ENCODE measurements around the gene COL5A1.

Gene COL5A1

GRCh38 chr9:134724912-134725604, 83.5 kb downstream of the COL5A1 start:
- Histone ChIP-seq H3K36me3 (ENCODE audit: insufficient read depth, low read length) (peaks cover 67% of the 10 kb centered on the region), H3K4me3 (ENCODE audit: low read length) (no peak overlapping the region), H3K9ac (ENCODE audit: low read depth, low read length) (no peak overlapping the region), H3K27me3 (ENCODE audit: control insufficient read depth, insufficient read depth, low read length) (no peaks in the 10 kb centered on the region), H3K4me2 (ENCODE audit: low read length) (no peak overlapping the region), H3K9me3 (replicated peaks; ENCODE audit: low read length) (no peaks in the 10 kb centered on the region), H3K4me1 (ENCODE audit: control insufficient read depth, insufficient read depth, low read length) (peaks cover 45% of the 10 kb centered on the region)

- peaks cover 67% of the 10 kb centered on the region for H3K36me3 ChIP-seq (ENCODE audit: insufficient read depth, low read length)
- H3K9me3 ChIP-seq (replicated peaks; ENCODE audit: low read length), result no peaks in the 10 kb centered on the region
Measured at GRCh38 chr9:134725605-134725940, 84.0 kb downstream of the COL5A1 start.

DNA sequence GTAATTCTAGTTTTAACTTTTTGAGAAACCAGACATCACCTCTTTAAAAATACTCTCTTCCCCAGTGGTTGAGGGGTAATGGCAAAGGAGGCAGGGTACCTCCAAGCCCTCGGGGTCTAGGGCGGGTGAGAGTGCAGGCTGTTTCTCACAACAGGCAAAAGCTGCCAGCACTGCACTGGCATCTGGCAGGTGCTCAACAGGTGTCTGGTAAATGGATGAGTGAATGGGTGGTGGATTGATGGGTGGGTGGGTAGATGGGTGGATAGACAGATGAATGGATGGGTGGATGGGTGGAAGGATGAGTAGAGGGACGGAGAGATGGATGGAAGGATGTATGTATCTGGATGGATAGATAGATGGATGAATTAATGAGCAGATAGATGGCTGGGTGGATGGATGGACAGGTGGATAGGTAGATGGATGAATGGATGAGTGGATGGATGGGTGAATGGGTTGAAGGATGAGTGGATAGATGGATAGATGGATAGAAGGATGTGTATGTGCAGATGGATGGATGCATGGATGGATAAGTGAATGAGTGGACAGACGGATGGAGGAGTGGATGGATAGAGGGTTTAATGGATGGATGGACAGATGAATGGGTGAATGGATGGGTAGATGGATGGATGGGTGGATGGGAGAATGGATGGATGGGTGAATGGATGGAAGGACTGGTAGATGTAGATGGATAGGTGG, 84.6 kb downstream of the COL5A1 start:
- H3K27me3 ChIP-seq (ENCODE audit: control insufficient read depth, insufficient read depth, low read length), result no peaks in the 10 kb centered on the region
- no peak overlapping the region for H3K4me2 ChIP-seq (ENCODE audit: low read length)
- peaks cover 71% of the 10 kb centered on the region for H3K36me3 ChIP-seq (ENCODE audit: insufficient read depth, low read length)
- H3K9me3 ChIP-seq (replicated peaks; ENCODE audit: low read length), result no peaks in the 10 kb centered on the region
- H3K9ac ChIP-seq (ENCODE audit: low read depth, low read length), result no peak overlapping the region
- H3K4me1 ChIP-seq (ENCODE audit: control insufficient read depth, insufficient read depth, low read length), result peaks cover 53% of the 10 kb centered on the region
- H3K4me3 ChIP-seq (ENCODE audit: low read length), result no peak overlapping the region

More at GRCh38 chr9:134725605-134725940, 84.0 kb downstream of the COL5A1 start:
- Histone ChIP-seq H3K4me1 (ENCODE audit: control insufficient read depth, insufficient read depth, low read length) (peaks cover 50% of the 10 kb centered on the region), H3K27me3 (ENCODE audit: control insufficient read depth, insufficient read depth, low read length) (no peaks in the 10 kb centered on the region), H3K9ac (ENCODE audit: low read depth, low read length) (no peak overlapping the region), H3K4me3 (ENCODE audit: low read length) (no peak overlapping the region), H3K4me2 (ENCODE audit: low read length) (no peak overlapping the region)

DNA sequence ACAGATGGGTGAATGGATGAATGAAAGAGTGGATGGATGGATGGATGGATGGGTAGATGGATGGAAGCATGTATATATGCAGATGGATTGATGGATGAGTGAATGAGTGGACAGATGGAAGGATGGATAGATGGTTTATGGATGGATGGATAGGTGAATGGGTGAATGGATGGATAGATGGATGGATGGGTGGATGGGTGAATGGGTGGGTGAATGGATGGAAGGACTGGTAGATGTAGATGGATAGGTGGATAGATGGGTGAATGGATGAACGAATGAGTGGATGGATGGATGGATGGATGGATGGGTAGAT, 85.1 kb downstream of the COL5A1 start:
- Histone ChIP-seq H3K4me3 (ENCODE audit: low read length) (no peak overlapping the region), H3K4me2 (ENCODE audit: low read length) (no peak overlapping the region), H3K27me3 (ENCODE audit: control insufficient read depth, insufficient read depth, low read length) (no peaks in the 10 kb centered on the region), H3K4me1 (ENCODE audit: control insufficient read depth, insufficient read depth, low read length) (peaks cover 49% of the 10 kb centered on the region), H3K9me3 (replicated peaks; ENCODE audit: low read length) (no peaks in the 10 kb centered on the region), H3K36me3 (ENCODE audit: insufficient read depth, low read length) (peaks cover 73% of the 10 kb centered on the region), H3K9ac (ENCODE audit: low read depth, low read length) (no peak overlapping the region)

DNA sequence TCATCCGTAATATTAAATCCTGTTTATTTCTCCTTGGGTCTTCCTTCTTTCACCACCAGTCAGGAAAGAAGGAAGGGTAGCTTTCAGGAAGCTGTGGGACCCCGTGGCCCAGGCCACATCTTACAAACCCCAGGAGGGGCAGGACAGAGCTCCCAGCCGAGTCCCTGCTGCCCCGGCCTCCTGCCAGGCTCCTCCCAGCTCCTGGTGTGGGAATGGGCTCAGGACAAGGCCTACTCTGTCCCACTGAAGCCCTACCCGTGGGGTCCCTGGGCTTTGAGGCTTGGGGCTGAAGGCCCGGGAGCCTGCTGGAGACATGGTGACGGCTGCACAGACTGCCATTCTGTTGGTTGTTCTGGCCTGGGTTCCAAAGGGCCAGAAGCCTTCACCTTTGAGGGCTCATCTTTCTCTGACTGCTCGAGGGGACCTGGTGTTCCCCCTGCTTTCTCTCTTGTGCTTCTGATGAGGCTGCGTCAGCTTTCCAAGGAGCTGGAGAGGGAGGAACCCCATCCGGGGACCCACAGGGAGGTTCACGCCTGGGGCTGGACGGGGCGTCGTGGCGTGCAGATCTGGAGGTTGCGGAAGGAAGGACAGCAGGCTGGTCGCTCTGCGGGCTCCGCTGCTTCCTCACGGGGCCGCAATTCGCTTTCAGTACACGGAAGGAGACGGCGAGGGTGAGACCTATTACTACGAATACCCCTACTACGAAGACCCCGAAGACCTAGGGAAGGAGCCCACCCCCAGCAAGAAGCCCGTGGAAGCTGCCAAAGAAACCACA, 86.6 kb downstream of the COL5A1 start:
- peaks cover 78% of the 10 kb centered on the region for H3K36me3 ChIP-seq (ENCODE audit: insufficient read depth, low read length)
- H3K9me3 ChIP-seq (replicated peaks; ENCODE audit: low read length), result no peaks in the 10 kb centered on the region
- H3K4me2 ChIP-seq (ENCODE audit: low read length), result no peak overlapping the region
- H3K27me3 ChIP-seq (ENCODE audit: control insufficient read depth, insufficient read depth, low read length), result no peaks in the 10 kb centered on the region
- no peak overlapping the region for H3K9ac ChIP-seq (ENCODE audit: low read depth, low read length)
- H3K4me1 ChIP-seq (ENCODE audit: control insufficient read depth, insufficient read depth, low read length), result peaks cover 36% of the 10 kb centered on the region
- no peak overlapping the region for H3K4me3 ChIP-seq (ENCODE audit: low read length)

GRCh38 chr9:134728801-134729495, 87.3 kb downstream of the COL5A1 start:
- H3K36me3 ChIP-seq (ENCODE audit: insufficient read depth, low read length), result peaks cover 78% of the 10 kb centered on the region
- H3K9ac ChIP-seq (ENCODE audit: low read depth, low read length), result no peak overlapping the region
- peaks cover 36% of the 10 kb centered on the region for H3K4me1 ChIP-seq (ENCODE audit: control insufficient read depth, insufficient read depth, low read length)
- H3K9me3 ChIP-seq (replicated peaks; ENCODE audit: low read length), result no peaks in the 10 kb centered on the region
- H3K4me3 ChIP-seq (ENCODE audit: low read length), result no peak overlapping the region
- no peak overlapping the region for H3K4me2 ChIP-seq (ENCODE audit: low read length)
- H3K27me3 ChIP-seq (ENCODE audit: control insufficient read depth, insufficient read depth, low read length), result no peaks in the 10 kb centered on the region

DNA sequence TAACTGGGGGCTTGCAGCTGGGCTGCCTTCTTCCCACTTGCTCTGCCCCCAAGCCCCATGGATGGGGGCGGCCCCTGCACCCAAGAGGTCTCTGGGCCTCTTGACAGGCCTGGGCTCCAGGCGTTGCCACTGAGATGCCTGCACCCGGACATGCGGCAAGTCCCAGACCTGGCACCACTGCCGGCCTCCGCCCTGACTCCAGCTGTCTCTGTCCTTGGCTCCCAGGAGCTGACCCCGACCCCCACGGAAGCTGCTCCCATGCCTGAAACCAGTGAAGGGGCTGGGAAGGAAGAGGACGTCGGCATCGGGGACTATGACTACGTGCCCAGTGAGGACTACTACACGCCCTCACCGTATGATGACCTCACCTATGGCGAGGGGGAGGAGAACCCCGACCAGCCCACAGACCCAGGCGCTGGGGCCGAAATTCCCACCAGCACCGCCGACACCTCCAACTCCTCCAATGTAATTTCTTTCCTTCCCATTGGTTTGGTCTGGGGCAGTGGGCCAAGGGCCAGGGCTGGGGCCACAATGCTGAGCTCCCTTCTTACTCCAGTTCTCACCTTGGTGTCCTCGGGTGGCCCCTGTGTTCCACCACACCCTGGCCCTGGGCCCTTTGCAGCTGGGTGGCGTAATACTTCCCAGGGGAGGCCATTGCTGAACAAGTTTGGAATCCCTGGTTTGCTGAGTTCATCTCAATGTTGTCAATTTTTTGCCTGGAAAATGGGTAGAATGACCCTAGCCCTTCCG, 88.6 kb downstream of the COL5A1 start:
- H3K27me3 ChIP-seq (ENCODE audit: control insufficient read depth, insufficient read depth, low read length), result no peaks in the 10 kb centered on the region
- no peak overlapping the region for H3K9ac ChIP-seq (ENCODE audit: low read depth, low read length)
- H3K4me3 ChIP-seq (ENCODE audit: low read length), result no peak overlapping the region
- no peaks in the 10 kb centered on the region for H3K9me3 ChIP-seq (replicated peaks; ENCODE audit: low read length)
- H3K4me2 ChIP-seq (ENCODE audit: low read length), result no peak overlapping the region
- peaks cover 38% of the 10 kb centered on the region for H3K4me1 ChIP-seq (ENCODE audit: control insufficient read depth, insufficient read depth, low read length)
- peaks cover 74% of the 10 kb centered on the region for H3K36me3 ChIP-seq (ENCODE audit: insufficient read depth, low read length)

DNA sequence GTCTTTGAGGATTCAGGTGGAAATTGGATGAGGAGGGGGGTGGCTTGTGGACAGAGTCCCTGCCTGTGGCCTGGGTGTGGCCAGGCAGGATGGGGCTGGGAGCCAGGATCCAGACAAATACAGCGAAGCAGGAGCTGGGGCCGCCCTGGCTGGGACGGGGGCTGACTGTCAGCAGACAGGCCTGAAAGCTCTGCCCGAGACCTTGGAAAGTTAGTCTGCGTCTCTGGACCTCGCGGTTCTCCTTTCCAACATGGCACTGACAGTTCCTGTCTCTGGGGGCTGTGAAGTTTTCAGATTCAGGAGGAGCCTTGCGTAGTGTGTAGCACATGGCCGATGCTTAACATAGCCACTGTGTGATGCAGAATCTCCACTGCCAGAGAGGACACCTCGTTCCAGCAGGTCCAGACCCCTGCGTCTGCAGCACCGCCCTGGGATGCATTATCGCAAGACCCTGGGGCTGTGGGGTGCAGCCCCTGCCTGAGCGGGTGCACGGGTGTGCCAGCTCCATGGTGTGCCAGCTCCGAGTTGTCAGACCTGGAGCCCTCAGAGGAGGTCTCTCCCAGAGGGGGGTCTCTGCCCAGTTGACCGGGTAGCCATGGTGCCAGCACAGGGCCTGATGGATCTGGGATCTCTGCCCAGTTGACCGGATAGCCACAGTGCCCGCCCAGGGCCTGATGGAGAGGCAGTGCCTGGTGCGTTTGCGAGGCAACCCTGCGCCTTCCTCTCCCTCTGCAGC, 89.3 kb downstream of the COL5A1 start:
- Histone ChIP-seq H3K4me1 (ENCODE audit: control insufficient read depth, insufficient read depth, low read length) (peaks cover 44% of the 10 kb centered on the region), H3K36me3 (ENCODE audit: insufficient read depth, low read length) (peaks cover 69% of the 10 kb centered on the region), H3K9ac (ENCODE audit: low read depth, low read length) (no peak overlapping the region), H3K4me3 (ENCODE audit: low read length) (no peak overlapping the region), H3K9me3 (replicated peaks; ENCODE audit: low read length) (no peaks in the 10 kb centered on the region), H3K27me3 (ENCODE audit: control insufficient read depth, insufficient read depth, low read length) (no peaks in the 10 kb centered on the region), H3K4me2 (ENCODE audit: low read length) (no peak overlapping the region)

DNA sequence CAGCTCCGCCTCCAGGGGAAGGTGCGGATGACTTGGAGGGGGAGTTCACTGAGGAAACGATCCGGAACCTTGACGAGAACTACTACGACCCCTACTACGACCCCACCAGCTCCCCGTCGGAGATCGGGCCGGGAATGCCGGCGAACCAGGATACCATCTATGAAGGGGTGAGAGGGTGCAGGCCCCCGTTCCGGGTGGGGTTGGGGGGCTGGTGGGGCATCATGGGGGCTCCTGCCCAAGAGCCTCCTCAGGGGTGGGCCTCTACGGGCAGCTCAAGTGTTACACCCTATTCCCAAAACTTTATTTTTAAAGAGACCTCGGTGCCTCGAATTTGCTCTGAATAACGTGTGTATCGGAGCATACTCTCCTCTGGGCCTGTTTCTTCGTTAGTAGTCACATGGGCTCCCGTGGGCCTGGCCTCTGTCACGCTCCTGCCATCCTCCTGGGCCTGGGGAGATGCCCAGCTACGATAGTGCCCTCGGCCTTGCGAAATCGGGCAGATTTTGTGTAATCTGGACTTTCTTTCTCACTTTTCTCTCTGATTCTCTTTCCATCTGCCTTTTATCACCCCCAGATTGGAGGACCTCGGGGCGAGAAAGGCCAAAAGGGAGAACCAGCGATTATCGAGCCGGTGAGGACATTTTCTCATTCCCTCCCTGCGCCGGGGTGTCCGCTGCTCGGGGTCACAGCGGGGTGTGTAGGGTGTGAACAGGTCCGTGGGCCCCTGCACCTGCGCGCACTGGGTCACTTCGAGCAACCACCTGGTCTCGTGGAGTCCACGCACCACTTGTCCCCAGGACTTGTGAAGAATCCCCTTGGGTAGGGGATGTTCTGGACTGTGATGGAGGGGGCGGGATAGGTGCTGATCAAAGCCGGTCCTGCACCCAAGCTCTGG, 90.1 kb downstream of the COL5A1 start:
- H3K27me3 ChIP-seq (ENCODE audit: control insufficient read depth, insufficient read depth, low read length), result no peaks in the 10 kb centered on the region
- H3K4me3 ChIP-seq (ENCODE audit: low read length), result no peak overlapping the region
- peaks cover 48% of the 10 kb centered on the region for H3K4me1 ChIP-seq (ENCODE audit: control insufficient read depth, insufficient read depth, low read length)
- H3K4me2 ChIP-seq (ENCODE audit: low read length), result no peak overlapping the region
- H3K36me3 ChIP-seq (ENCODE audit: insufficient read depth, low read length), result peaks cover 77% of the 10 kb centered on the region
- H3K9ac ChIP-seq (ENCODE audit: low read depth, low read length), result no peak overlapping the region
- no peaks in the 10 kb centered on the region for H3K9me3 ChIP-seq (replicated peaks; ENCODE audit: low read length)

All from skeletal muscle satellite cell (primary cell).